HS-27A (cell line): ENCODE results near the gene ESAM.
A peak's percentile ranks its signal among the peaks of the same experiment; 100 is the strongest.

Source experiments
- DNase-seq: peaks from one replicate; pipeline ENCODE4 v3.0.0-alpha.2; 2012; ENCODE audit warnings: low read depth, missing footprints

ESAM gene

DNA sequence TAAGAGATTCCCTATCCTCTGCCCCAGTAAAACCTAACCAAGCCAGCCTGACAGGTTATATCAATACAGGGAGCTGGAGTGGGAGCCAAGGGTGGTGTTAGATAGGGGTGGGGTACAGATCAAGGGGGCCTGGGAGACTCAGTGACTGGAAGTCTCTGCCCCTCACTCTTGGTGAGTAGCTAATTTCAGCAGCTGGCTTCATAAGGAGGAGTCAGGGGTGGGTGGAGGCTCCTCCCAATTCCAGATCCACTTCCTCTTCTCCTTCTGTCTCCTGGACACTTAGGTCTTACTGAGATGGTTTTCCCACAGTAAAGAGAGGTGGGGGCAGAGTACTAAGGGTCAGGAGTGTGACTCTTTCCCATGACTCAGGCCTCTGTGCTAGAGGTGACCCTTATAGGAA, 8.9 kb downstream of the ESAM start:
- DNase-seq = no peak

DNA sequence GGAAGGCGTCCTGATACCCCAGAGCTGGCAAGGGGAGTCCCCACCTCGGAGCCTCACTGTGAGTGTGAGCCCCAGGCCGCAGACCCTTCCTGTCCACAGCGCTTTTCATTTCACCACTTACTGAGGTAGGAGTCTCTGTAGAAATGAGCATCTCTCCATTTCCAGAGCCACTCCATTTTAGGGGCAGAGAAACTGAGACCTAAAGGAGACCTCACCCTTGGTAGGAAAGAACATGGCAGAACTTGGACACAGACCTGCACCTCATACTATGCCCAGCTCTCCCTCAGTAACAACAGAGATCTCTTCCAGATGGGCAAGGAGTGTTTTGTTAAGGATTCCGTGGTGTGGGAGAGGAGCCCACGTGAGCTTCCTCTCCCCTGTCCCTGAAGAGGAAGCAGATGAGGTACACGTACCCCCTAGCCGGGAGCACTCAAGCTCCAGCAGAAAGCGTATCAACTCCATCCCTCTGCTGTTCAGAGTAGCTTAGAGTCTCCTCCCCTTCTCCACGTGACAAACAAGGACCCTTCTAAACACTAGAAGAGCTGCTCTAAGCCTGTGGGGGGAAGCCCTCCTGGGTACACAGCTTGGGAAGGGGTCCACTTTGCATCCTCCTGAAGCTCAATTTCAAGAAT, 9.5 kb downstream of the ESAM start:
- no peak for DNase-seq

DNA sequence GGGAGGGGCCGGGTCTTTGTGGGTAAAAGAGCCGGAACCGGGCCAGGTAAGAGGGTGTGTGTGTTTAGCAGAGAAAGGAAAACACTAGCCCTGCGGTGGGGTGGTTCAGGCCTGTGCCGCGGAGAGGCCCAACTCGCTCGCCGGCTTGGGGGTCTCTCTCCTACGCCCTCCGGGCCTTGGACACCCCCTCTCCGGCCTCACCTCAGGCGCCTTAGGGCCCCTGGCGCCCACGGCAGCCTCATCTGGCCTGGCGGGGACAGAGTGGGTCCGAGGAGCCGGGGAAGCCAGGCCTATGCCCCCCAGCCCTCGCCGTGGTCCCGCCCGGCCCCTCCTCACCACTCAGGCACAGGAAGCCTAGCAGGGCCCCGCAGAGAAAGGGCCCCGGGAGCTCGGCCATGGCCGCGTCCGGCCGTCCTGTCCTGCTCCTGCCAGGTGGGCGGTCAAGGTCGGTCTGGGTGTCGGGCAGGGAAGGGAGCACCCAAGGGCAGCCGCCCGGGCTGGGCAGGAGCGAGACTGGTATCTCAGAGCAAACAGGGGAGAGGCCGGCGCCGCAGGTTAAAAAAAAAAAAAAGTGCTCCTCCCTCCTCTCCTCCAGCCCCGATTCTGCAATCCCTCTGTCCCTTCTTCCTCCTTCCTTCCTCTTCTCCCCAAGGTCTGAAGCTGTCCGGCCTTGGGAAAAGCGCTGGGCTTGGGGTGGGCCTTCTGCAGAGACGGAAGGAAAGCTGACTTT, 10.2 kb downstream of the ESAM start, which contains the start of gene VSIG2:
TSS of gene VSIG2 (minus strand) at position 515 of the 730 bp plus-strand sequence. CDS start at position 397, 118 bp downstream.
- DNase-seq = no peak

DNA sequence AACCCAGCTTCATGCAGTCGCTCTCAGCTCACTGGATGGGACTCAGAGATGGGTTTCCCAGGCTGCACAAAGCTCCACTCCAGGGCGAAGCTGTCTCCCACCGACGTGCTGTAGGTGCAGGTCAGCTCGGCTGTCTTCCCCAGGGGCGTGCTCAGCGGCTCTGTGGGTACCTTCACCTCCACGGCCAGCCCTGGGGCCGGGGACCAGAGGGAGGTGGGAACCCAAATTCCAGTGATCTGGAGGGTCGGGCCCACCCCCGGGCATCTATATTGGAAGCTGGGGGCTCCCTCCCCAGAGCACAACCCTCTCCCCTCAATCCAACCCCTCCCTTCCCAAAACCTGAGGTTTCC, 10.7 kb downstream of the ESAM start:
- no peak for DNase-seq

DNA sequence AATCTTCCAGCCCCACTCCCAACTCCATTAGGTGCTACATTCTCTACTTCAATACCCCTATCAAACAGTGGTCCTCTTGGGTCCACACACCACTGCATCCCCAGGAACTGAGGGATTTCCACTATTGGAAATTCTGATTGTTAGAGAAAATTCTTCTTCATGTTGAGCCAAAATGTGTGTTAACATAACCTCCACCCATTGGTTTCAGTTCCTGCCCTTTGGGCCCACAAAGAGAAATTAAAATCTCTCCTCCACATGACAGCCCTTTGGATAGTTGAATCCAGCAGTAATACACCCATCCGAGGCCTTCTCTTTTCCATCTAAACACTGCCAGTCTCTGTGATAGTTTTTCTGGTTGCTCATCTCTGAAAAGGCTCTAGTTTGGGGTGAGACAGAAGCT, 12.2 kb downstream of the ESAM start:
- no peak for DNase-seq

DNA sequence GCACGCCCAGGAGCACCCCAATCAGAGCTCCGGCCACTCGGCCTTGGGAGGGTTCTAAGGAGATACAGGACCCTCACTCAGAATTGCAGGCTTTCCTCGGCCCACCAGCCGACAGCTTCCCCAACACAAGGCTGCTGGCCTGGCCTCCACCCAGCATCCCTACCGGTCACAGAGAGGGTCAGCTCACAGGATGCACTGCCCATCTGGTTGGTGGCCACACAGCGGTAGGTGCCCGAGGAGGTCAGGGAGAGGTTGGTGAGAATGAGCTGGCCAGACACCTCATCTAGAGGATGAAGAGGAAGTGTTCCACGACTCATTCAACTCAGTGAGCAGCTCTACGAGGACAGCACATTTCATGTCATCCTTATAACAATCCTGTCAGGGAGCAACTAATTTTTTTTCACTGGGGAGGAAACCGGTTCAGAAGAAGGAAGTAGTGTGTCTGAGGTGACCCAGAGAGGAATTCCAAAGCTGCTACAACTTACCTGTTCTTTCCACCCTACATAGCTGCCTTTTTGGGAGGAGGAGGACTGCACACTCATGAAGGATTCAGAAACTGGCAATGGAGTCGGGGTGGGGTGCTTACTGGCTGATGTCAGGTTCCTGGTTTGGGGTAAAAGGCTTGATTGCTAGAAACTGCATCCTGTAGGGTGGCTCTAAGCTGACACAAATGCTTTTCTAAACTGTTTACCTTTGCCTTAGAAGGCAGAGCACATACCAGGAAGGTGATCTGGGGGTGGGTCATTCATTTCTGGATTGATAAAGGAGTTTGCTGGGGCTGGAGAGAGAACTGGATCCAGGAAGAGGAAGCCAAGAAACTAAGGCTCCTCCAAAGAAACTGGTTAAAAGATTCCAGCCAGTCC, 13.4 kb downstream of the ESAM start:
- DNase-seq = no peak

DNA sequence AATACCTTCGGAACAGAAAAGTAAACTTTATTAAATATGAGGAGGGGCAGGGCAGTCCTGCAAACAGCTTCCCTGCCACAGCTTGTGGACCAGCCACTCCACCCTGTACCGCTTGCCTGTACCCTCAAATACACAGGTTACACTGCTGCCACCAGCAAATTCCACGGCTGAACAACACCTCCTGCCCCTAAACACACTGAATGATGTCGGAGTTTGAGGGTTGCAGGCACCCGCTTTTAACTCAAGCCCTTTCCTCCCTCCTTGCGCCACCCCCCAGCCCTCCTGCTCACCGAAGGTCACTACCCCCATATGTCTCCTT, 14.0 kb downstream of the ESAM start:
- no peak for DNase-seq

DNA sequence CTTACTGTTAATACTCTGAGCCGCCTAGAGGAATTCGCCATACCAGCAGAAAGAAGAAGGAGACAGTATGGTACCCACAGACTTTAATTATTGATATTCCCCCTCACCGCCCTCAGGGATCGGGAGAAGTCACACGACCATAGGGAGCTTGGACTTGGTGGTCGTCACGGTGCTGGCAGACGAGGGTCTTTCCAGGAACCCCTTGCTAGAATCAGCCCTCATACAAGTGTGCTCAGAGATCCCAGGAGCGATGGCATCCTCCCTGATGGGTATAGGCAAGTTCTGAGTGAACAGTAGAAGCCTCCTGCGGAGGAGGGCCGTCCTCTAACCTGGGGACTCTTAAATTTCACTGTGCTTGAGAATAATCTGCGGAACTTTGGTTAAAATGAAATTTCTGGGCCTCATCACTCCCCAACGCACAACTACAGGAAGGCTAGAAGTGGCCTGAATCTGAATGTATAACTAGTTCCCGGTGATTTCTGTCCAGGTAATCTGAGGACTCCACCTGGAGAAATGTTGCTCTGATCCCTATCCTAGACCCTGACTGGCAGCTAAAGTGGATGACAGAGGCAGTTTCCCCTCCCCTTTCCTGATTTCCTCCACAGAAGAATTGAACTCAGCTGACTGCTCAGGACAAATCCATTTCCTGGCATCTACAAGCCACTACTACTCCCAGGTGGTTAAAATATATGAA, 14.5 kb downstream of the ESAM start:
- DNase-seq = no peak

DNA sequence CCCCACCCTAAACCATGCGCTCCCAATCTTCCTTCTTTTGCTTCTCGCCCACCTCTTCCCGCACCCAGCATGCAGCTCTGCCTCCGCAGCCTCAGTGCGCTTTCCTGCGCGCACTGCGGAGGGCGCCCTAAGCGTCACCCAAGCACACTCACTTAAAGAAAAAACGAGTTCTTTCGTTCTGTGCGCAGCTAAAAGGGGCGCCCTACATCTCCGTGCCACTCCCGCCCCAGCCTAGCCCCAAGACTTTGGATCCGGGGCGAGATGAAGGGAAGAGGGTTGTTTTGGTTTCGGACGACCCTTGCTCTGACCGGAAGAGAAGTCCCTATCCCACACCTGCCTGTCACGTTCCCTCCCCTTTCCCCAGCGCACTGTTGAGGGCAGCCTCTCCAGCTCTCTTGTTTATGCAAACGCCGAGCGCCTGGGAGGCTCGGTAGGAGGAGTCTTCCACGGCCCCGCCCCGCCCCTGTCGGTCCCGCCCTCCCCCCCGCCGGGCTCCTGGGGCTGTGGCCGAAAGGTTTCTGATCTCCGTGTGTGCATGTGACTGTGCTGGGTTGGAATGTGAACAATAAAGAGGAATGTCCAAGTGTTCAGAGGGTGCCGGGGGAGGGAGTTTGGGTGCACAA, 15.4 kb downstream of the ESAM start:
- DNase-seq = no peak

DNA sequence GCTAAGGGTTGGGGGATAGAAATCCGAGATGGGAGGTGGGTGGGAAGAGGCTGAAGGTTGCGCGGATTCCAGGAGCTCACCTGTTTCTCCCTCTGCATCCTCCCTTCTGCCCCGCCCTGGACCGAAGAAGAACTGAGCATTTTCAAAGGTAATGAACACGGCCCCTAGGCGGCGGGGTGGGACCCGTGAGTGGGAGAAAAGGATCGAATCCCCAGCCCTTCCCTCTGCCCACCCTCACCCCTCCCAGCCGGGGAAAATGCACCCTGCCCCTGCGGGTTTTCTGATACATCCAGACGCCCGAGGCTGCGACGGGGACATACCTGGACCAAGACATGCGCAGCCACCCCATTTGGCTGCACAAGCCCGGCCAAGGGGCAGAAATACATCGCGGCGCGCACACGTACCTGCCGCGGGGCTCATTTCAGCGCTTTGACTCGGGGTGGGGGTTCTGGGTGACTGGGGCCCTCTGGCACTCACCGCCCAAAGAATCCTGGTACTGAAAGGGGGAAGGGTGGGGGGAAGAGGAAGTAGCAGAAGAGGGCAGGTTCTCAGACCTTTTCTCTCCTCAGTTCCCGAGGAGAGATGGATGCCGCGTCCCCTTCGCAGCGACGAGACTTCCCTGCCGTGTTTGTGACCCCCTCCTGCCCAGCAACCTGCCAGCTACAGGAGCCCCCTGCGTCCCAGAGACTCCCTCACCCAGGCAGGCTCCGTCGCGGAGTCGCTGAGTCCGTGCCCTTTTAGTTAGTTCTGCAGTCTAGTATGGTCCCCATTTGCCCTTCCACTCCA, 16.1 kb downstream of the ESAM start:
- DNase-seq = no peak

DNA sequence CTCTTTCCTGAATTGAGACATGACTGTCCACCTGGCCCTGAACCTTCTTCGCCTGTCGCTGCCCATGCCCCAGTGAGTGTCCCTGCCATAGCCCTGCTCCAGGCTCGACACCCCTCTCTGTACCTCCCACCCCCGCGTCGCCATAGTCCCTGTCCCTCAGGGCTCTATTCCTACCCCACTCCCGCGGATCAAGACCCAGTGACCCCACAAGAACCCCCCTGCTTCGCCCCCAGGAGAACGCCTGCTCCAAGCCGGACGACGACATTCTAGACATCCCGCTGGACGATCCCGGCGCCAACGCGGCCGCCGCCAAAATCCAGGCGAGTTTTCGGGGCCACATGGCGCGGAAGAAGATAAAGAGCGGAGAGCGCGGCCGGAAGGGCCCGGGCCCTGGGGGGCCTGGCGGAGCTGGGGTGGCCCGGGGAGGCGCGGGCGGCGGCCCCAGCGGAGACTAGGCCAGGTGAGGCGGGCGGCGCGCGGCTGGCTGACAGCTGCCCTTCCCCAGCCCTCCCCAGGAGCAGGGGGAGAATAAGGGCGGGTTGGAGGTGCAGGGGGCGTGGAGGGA, 16.7 kb downstream of the ESAM start:
- no peak for DNase-seq

DNA sequence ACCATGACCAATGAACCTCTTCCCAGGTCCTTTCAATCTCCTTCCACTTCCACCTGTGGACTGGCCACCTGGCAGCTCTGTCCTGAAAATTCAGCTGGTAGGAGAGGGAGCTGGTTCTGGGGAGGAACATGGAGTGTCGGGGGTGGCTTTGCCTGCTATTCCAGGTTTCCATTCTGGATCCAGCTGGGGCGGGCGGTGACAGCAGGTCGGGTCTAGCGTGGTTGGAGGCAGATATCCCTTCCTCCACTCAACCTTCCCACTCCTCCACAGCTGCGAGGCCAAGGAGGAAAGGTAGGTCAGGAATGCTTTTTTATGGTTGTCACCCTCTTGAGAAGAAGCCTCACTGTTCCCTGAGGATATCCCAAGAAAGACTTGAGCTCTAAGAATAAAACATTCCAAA, 19.0 kb downstream of the ESAM start:
- no peak for DNase-seq

DNA sequence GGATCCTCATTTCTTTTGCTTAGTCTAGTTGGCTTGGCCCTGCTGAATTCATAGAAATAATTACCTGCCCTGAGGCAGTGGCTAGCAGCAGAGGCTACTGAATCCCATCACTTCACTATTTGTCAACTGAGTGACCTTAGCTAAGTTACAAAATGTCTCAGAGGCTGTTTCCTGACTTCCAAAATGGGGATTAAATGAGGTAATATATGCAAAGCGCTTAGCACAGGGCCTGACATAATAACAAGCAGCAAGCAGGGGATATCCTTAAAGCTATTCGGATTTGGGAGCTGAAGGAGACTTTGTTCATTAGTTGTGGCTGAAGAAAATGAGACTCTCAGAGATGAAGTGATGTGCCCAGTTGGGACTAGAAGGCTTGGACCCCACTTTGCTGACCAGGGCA, 19.5 kb downstream of the ESAM start:
- no peak for DNase-seq

DNA sequence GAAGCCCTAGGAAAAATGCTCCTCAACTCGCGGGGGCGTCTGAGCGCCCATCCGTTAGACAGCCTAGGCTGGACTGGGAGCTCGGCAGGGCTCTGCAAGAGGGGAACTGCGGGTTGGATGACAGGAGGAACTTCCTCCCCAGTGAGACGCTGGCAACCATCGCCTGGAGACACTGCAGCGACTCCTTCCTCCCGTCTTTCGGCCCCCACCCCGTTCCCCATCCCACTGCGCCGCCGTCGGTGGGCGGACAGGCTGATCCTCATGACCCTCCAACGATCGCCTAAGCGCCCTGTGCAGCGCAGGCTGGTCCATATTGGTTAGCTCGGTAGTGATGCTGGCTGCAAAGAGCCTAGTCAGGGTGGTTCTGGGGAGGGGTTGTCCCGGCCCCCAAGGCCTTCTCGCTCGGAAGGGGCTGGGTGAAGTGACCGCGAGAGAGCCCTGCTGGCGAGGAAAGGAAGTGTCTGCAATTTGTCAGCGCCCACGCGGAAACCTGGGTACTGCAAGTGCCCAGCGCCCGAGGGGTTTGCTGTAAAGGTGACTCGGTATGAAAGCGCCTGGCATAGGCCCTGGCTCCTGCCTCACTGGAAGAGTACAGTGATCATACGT, 21.7 kb downstream of the ESAM start:
- no peak for DNase-seq

DNA sequence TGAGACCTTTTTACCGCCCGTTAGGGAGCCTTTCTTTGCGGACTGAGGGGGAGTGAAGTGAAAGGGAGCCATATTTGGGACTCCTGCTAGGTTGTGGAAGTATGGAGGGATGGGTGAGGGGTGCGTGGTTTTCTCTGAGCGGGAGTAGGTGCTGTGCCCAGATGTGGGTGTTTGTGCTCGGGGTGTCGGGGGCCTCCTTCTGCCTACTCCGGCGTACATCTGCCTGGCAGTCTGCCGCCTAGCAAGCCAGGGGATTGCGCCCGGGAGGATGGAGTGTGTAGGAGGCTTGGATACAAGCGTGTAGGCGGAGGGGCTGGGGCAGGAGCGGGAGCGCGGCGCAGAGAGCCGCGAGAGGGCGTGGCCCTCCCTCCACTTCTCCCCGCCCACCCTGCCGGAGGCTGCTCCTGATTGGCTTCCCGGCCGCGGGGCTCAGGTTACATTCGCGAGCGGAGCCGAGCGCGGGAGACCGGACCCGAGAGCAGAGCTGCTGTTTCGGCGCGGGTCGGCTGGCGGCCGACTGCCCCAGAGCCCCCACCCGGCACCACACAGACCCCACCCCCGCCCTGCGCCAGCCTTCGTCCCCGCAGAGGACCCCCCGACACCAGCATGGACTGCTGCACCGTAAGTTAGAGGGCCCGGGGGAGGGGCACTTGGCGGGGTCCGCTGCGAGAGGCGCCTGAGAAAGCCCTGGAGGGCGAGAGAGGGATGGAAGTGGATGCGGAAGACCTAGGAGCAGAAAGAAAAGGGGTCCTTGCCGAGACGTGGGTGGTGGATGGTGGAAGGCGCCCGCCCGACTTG, 22.4 kb downstream of the ESAM start, which contains the start of gene NRGN:
TSS of gene NRGN (plus strand) at position 464 of the 798 bp plus-strand sequence. CDS start at position 607, 143 bp downstream.
- peak; percentile 35 for DNase-seq

DNA sequence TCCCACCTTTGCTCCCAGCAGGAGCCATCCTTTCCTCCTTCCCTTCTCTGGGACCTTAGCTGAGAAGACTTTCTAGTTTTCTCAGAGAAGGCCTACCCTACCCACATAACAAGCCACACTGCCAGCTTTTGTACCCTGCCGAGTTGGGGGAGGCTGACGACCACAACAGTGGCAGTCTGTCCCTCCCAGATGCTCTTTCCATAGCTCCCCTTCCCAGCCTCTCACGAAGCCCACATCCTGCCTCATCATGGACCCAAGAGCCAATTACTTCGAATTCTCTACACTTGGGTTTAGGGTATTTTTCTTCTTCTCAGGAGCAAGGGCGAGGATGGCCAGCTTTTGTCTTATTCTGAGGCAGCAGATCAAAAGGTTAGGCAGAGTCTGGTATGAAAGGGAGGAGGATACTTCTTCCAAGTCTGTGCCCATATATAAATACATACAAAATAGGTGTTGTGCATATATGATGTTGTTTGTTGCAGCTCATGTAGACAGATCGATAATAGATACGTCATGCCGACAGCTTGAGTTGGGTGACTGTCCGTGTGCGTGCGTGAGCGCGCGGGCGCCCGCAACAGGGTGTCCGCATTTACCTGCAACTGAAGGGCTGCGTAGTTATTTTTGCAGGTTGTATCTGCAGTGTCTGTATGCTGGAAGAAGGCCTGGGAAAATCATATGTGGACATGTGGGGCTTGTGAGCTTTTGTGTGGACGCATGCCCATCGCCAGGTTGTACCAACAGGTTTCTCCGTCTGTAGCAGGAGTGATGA, 23.2 kb downstream of the ESAM start:
- no peak for DNase-seq

DNA sequence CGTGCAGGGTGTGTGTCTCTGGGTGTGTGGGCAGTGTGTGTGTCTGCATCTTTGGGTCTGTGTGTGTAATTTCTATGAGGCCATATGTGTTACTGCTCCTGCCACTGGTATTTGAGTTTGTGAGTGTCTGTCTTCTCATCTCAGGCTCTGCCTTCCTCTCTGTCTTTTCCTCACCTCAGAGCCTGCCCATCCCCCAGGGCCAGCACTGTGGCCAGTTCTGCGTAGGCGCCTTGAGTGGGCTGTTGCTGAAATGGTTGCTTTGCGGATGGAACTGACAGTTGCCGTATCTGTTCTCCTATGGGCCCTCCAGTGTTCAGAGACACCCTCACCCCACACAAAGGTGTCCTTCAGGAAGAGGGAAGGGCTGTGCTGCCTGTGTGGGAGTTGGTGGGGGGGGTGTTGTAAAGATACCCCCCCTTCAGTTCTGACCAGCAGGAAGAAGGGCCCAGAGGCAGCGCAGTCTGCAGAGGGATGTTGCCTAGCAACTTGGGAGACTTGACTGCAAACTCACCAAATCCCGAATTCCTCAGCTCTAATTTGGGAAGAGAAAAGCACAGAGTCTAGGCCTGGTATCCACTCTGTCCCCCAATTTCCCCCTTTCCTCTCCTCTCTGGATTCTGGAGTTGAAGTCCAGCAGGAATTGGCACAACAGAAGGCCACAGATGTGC, 24.3 kb downstream of the ESAM start:
- no peak for DNase-seq

DNA sequence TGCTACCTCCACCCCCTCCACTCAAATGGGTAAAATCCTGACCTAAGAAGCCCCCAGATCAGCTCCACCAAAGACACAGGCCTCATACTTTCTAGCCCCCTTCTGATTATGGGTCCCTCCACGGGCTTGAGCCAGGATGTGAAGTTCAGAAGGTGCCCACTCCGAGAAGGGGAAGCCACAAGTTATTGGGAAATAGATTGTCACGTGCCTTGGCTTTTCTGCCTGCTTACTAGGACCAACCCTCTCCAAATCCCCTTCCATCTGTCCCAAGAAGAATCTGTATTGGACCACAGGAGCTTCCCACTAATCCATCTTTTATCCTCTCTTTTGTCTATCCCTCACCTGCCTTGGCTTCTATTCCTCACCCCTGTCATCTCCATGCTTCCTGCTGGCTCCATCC, 25.4 kb downstream of the ESAM start:
- DNase-seq = no peak
